HL-60 (cell line): ENCODE results near the gene FEV.

Experiments used
- DNase-seq, 2 experiments: peaks; one replicate each; pipeline ENCODE4 v3.0.0-alpha.2; 2010 to 2020; ENCODE audit warnings: low read depth in 1 of 2, low spot score in 1 of 2
- H3K27ac ChIP-seq: fragments of 250-450 bp; sonication (Bioruptor Pico); replicated peaks from 2 replicates; pipeline ENCODE4 v1.5.1; 2020; ENCODE audit warnings: mild to moderate bottlenecking, moderate library complexity
- H3K27me3 ChIP-seq: fragments of 250-450 bp; sonication (Bioruptor Pico); 2 replicates; pipeline ENCODE4 v1.5.1; 2021; ENCODE audit warnings: mild to moderate bottlenecking, moderate library complexity; ENCODE audit not compliant: insufficient read depth, poor library complexity, severe bottlenecking
- H3K4me3 ChIP-seq: replicated peaks from 2 replicates; pipeline ENCODE4 v1.5.1; 2011; ENCODE audit warnings: mild to moderate bottlenecking, control low read depth, low read length; ENCODE audit not compliant: insufficient read depth
- GABPA ChIP-seq: IDR thresholded peaks from 2 replicates; pipeline ENCODE4 v1.6.1; 2012; ENCODE audit warnings: low read depth
- POLR2AphosphoS5 ChIP-seq: IDR thresholded peaks from 2 replicates; pipeline ENCODE4 v1.6.1; 2012; ENCODE audit warnings: low read depth
- SPI1 ChIP-seq: IDR thresholded peaks from 2 replicates; pipeline ENCODE4 v1.6.1; 2012; ENCODE audit warnings: low read depth, mild to moderate bottlenecking, borderline replicate concordance
- TF ChIP-seq, protein P1 (sequence below): IDR thresholded peaks from 2 replicates; pipeline ENCODE4 v1.6.1; 2012; ENCODE audit warnings: low read depth; ENCODE audit not compliant: insufficient replicate concordance
- TF ChIP-seq, protein P2 (sequence below): IDR thresholded peaks from one replicate; pipeline ENCODE4 v1.5.1; 2011; ENCODE audit warnings: low read length, control low read depth, inconsistent platforms; ENCODE audit not compliant: insufficient read depth

The FEV gene

DNA sequence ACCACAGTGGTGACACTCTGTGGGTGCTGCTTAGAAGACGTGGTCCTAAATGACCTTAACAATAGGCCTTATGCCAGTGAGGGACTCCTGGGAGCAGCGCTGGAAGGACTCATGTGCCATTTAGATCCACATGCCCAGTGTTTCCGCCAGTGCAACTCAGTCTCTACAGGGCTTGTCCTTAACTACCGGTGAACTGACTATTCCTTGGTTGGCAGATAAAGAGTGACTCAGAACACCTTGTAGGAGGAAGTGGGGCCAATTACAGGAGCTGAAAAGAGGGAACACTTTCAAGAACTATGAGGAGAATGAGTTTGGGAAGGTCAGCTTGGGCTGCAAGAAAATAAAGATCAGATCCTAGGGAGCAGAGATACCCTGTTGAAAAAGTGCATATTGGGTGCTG is 27.3 kb downstream of the FEV start:
- DNase-seq = no peak
- TF ChIP-seq, protein P1, sequence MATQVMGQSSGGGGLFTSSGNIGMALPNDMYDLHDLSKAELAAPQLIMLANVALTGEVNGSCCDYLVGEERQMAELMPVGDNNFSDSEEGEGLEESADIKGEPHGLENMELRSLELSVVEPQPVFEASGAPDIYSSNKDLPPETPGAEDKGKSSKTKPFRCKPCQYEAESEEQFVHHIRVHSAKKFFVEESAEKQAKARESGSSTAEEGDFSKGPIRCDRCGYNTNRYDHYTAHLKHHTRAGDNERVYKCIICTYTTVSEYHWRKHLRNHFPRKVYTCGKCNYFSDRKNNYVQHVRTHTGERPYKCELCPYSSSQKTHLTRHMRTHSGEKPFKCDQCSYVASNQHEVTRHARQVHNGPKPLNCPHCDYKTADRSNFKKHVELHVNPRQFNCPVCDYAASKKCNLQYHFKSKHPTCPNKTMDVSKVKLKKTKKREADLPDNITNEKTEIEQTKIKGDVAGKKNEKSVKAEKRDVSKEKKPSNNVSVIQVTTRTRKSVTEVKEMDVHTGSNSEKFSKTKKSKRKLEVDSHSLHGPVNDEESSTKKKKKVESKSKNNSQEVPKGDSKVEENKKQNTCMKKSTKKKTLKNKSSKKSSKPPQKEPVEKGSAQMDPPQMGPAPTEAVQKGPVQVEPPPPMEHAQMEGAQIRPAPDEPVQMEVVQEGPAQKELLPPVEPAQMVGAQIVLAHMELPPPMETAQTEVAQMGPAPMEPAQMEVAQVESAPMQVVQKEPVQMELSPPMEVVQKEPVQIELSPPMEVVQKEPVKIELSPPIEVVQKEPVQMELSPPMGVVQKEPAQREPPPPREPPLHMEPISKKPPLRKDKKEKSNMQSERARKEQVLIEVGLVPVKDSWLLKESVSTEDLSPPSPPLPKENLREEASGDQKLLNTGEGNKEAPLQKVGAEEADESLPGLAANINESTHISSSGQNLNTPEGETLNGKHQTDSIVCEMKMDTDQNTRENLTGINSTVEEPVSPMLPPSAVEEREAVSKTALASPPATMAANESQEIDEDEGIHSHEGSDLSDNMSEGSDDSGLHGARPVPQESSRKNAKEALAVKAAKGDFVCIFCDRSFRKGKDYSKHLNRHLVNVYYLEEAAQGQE = no peak
- TF ChIP-seq POLR2AphosphoS5 = no peak
- Histone ChIP-seq H3K27me3 (peaks cover 50% of the 10 kb centered on the region), H3K27ac (no peak overlapping the region), H3K4me3 (no peak overlapping the region)

DNA sequence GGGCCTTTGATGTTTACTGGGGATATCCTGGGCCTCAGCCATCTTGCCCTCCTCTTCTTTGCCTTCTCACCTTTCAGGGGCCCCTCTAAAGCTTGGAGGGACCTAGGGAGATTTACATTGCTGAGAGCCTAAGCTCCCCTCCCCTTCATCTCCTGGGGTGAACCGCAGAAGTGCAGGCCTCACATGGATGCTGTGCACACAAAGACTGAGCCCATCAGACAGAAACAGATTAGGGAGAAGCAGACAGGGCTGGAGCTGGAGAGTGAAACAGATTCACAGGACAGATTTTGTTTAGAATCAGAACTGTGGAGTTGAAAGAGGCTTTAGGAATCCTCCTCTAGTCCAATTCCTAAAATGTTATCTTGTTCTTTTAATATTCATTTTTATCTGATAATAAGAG is 28.9 kb downstream of the FEV start:
- H3K27ac ChIP-seq = no peak overlapping the region
- peaks cover 36% of the 10 kb centered on the region for H3K27me3 ChIP-seq
- TF ChIP-seq, protein P1 = no peak
- TF ChIP-seq POLR2AphosphoS5 = no peak
- no peak for TF ChIP-seq SPI1
- no peak for TF ChIP-seq GABPA
- TF ChIP-seq, protein P2, sequence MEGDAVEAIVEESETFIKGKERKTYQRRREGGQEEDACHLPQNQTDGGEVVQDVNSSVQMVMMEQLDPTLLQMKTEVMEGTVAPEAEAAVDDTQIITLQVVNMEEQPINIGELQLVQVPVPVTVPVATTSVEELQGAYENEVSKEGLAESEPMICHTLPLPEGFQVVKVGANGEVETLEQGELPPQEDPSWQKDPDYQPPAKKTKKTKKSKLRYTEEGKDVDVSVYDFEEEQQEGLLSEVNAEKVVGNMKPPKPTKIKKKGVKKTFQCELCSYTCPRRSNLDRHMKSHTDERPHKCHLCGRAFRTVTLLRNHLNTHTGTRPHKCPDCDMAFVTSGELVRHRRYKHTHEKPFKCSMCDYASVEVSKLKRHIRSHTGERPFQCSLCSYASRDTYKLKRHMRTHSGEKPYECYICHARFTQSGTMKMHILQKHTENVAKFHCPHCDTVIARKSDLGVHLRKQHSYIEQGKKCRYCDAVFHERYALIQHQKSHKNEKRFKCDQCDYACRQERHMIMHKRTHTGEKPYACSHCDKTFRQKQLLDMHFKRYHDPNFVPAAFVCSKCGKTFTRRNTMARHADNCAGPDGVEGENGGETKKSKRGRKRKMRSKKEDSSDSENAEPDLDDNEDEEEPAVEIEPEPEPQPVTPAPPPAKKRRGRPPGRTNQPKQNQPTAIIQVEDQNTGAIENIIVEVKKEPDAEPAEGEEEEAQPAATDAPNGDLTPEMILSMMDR = no peak
- DNase-seq = no peak
- no peak overlapping the region for H3K4me3 ChIP-seq

DNA sequence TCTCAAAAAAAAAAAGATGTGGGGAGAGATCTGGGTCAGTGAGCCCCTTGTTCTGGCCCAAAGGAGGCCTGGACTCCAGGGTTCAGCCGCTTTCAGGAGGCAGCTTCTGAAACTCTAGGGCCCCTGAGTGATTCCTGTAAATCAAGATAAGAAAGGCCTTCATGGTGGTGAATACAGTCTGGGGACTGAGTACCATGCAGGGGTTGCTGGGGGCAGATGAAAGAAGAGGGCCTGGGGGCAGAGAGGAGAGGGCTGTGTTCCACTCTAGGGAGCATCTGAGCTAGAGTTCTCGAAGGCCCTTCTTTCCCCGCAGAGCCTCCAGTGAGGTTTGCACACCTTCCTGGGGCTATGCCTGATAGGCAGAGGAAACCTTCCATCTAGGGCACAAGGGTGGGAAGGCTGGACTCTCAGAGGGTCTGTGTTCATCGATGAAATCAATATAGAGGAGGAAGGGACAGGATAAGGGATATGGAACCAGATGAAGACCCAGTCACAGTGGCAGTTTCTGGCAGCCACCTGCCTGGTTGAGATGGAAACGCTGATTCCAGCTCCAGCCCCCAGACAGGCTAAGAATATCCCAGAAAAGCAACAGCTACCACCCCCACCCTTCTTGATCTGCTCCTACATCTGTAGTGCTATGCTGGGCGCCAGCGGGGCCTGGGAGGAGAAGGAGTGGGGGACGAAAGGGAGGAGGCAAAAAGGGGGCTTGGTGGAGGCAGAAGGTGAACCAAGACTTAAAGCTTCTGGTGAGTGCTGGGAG is 30.3 kb downstream of the FEV start:
- no peak for DNase-seq
- H3K27me3 ChIP-seq = peaks cover 36% of the 10 kb centered on the region
- TF ChIP-seq SPI1 = no peak
- TF ChIP-seq POLR2AphosphoS5 = no peak
- TF ChIP-seq, protein P1 = no peak
- TF ChIP-seq, protein P2 = no peak
- TF ChIP-seq GABPA = no peak
- no peak overlapping the region for H3K4me3 ChIP-seq
- no peak overlapping the region for H3K27ac ChIP-seq
